ENCODE data around the gene CACNA2D2.

DNA sequence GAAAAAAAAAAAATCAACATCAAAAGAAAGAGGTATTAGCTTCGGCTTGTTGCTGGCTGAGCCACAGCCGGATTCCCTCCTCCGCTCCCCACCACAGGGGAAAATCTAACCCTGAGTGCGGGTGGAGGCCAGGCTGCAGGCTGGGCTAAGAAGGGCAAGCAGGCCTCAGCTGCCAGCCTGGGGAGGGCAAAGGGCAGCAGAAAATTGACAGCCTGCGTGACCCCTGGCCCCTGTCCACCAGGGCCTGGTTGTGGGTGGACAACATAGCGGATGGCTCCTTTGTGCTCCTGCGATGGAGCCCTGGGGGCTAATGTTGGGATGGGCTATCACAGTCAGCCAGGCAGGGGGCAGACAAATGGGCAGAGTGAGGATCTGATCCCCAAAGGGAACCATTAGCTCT is 25.4 kb downstream of the CACNA2D2 start:
- TF ChIP-seq EZH2 (IDR thresholded peaks at IDR 0.05; ENCODE audit: borderline replicate concordance, low read depth, low read length, severe bottlenecking), result no peak
- TF ChIP-seq, protein P1, sequence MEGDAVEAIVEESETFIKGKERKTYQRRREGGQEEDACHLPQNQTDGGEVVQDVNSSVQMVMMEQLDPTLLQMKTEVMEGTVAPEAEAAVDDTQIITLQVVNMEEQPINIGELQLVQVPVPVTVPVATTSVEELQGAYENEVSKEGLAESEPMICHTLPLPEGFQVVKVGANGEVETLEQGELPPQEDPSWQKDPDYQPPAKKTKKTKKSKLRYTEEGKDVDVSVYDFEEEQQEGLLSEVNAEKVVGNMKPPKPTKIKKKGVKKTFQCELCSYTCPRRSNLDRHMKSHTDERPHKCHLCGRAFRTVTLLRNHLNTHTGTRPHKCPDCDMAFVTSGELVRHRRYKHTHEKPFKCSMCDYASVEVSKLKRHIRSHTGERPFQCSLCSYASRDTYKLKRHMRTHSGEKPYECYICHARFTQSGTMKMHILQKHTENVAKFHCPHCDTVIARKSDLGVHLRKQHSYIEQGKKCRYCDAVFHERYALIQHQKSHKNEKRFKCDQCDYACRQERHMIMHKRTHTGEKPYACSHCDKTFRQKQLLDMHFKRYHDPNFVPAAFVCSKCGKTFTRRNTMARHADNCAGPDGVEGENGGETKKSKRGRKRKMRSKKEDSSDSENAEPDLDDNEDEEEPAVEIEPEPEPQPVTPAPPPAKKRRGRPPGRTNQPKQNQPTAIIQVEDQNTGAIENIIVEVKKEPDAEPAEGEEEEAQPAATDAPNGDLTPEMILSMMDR (IDR thresholded peaks at IDR 0.05; ENCODE audit: borderline replicate concordance, extremely low read depth, low read length, poor library complexity, severe bottlenecking), result no peak

Measured in DND-41 (cell line).